HG03342 (cell line): ENCODE measurements around the gene TAPT1.
A peak's percentile ranks its signal among the peaks of the same experiment; 100 is the strongest.

Source experiments
- ATAC-seq: cut with Tn5 transposase; IDR thresholded peaks from one replicate; pipeline ENCODE4 v1.9.1; 2021; ENCODE audit warnings: mild to moderate bottlenecking, moderate library complexity; ENCODE audit not compliant: unreplicated experiment

TAPT1 gene

GRCh38 chr4:16250661-16251365 is 24.5 kb upstream of the TAPT1 start:
- ATAC-seq: no peak

GRCh38 chr4:16248605-16249004 is 22.3 kb upstream of the TAPT1 start:
- ATAC-seq: no peak

GRCh38 chr4:16245241-16245640 is 19.0 kb upstream of the TAPT1 start:
- ATAC-seq: no peak

DNA sequence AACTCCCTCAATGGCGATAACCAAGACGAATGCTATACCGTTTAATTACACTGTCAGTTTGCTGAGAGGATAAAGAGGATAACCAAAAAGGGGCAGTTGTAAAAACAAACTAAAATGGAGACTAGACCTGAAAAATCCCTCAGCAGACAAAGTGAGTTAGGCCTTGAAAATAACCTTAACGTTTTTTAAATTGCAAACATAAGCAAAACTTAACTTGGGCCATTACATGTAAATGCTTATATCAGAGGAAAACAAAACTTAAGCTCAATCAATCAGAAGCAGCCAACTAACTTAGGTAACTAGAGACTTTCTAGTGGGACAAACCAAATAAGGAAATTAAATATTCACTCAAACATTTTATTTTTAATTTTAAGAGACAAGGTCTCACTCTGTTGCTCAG is 17.0 kb upstream of the TAPT1 start:
- ATAC-seq: no peak

GRCh38 chr4:16240300-16240699 is 14.0 kb upstream of the TAPT1 start:
- no peak for ATAC-seq

DNA sequence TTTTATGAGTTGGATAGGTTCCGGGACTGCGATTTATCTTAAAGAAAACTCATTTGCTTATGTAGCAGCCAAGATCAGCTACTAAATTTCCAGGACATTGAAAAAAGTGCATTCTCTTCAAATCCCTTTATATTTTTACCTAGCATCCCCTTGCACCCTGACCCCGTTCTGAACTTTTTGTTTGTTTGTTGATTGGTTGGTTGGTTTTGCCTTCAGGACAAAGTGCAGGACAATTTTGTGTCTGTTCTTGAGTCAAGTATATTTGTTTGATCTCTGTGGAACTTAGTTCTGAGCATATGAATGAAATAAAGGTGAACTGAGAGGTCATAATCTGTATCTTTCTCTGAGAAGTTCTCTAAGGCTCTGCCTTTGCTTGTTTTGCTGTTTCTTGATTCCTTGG is 12.8 kb upstream of the TAPT1 start:
- ATAC-seq: no peak

DNA sequence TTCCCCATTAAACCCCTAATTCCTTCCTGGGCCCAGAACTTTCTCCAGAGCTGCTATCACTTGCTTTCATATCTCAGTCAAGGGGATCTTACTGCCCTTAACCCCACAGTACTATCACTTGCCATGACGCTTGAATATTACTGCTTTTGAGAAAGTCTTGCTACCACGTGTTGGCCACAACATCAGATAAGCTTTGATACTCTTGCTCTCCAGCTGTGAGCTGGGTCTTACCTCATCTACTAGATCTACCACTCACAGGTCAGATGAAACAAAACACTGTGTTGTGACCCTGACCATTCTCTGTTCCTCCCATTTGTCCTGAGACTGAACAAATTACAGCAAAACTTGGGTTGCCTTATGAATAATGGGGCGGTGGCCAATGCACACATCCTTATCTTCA is 12.1 kb upstream of the TAPT1 start:
- no peak for ATAC-seq

DNA sequence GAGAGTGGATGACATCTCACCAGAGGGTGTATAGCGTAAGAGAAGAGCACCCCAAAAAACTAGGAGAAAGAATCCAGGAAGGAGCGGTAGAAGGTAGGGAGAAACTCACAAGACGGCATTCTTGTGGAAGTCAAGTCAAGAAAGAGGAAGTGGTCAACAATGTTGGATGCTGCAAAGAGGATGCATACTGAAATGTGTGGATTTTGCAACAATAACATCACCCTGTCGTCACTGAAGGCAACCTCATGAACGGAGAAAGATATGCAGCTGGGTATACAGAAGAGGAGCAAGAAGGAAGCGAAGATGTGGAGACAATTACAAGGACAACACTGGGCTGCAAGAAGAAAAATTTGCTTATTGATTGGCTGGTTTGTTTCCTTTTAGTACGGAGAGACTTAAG is 11.4 kb upstream of the TAPT1 start:
- no peak for ATAC-seq

DNA sequence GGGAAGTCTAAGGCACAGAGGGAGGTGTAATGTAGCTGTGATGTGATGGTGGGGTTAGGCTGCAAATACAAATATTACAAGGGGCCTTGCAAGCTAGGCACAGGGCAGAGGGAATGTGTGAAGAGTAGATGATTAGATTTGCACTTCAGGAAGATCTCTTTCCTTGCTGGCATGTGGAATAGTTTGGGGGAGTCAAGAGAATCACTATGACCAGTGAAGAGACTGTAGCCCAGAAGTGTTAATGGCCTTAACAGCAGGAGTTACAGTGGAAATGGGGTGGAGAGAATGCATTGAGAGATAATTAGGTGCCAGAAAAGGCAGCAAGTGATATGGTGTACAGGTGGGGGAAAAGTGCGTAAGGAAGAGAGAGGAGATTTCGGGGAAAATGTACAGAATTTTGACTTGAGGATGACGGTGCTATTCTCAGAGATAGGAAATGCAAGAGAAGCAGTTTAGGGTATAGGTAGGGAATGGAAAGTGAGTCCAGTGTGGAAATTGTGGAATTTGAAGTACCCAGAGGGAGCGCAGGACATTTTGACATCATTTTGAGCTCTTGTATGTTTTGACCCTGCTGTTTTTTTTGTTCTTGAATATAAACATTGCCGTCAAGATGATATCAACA is 10.2 kb upstream of the TAPT1 start:
- ATAC-seq: no peak

DNA sequence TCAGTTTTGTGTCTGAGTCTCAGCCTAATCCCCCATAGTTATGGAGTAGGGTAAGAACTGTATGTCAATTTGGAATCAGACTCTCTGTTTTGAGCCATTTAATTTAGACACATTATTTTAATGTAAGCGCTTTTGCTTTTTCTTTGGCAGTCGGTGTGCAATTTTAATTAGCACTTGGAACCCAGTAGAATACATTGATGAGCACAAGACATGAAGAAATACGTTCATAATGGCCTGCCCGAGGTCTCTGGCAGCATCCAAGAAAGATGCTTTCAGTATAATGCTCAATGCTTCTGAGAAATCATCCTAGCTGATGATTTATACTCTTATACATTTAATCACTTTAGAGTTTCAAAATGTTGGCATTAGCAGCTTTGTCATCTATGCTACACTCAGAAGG is 8.9 kb upstream of the TAPT1 start:
- no peak for ATAC-seq

GRCh38 chr4:16233569-16234177 is 7.4 kb upstream of the TAPT1 start:
- no peak for ATAC-seq

GRCh38 chr4:16231570-16232245 is 5.4 kb upstream of the TAPT1 start:
- ATAC-seq: no peak

DNA sequence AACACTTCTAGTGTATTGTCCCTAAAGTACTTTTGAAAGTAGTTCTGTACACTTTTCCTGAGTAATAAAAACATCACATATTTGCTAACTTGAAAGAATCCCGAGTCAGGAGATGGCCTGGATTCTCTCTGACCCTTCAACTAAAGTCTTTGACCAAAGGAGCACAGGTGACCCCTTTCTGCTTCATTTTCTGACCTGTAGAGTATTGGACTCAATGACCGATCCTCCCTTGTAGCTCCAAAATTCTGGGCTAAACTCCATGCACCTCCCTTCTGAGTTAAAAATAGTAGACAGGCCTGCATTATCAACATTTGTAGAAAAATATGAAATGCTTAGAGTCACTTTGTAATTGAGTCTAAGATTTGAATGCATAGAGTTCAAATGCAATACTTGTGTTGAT is 4.0 kb upstream of the TAPT1 start:
- no peak for ATAC-seq

DNA sequence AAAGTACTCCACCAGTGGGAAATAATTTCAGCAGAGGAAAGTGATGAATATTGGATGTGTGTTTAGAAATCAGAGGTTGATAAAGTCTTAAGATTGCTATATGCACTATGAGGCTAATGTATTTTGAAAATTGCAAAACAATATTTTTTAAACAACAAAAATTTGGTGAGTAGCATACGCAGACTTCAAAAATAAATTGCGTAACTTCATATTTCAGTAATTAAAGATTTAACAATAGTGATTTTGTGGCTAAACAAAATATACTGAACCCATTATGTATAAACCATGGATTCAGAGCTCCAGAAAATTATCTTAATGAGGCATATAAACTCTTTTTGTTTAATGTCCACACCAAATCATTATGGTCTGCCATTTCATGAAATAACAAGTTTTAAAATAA is 3.3 kb upstream of the TAPT1 start:
- ATAC-seq: no peak

DNA sequence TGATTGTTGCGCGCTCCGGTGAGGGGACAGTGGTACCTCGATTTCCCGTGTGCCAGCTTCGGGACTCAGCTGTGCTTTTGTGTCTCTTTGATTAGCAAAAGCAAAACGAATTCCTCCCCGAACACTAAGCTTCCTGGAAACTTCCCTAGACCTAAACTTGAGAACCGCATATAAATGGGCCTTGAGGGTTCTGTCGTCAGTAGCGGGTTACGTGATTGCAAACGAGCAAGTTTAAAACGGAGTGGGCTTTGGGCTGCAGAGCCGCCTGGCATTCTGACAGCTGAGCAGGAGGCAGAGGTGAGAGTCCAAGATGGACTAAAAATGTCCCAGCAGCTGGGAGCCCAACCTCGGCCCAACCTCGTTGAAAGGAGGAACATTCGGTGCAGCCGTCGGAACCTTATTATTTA is 1.2 kb upstream of the TAPT1 start:
- ATAC-seq: no peak

DNA sequence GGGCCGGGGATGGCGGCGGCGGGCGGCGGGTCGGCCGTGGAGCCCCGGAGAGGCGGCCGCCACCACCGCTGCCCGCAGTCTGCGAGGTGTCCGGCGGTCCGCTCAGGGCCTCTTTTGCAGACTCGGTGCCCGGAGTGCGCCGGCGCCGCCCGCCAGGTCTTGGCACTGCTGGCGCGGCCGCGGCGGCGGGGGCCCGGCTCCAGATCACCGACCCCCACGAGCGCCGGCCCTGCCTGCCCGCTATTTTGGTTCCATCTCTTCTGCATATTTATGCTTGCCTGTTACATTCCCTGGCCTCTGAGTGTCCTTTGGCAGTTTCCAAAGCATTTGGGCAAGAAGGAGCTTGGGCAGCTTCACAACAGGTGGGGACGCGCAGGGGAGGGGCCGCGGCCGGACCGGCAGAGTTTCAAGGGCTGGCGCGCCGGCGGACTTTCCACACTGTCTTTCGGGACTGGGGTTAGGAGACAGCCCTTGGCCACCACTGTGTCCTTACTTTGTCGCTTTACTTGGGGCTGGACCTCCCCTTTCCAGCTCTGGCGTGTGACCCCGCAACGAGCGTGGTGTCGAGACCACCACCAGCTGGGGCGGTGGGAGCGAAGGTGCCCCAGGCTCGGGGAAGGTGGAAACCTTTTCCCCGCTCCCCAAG is 668 bp upstream of the TAPT1 start:
- peak; percentile 36 for ATAC-seq

DNA sequence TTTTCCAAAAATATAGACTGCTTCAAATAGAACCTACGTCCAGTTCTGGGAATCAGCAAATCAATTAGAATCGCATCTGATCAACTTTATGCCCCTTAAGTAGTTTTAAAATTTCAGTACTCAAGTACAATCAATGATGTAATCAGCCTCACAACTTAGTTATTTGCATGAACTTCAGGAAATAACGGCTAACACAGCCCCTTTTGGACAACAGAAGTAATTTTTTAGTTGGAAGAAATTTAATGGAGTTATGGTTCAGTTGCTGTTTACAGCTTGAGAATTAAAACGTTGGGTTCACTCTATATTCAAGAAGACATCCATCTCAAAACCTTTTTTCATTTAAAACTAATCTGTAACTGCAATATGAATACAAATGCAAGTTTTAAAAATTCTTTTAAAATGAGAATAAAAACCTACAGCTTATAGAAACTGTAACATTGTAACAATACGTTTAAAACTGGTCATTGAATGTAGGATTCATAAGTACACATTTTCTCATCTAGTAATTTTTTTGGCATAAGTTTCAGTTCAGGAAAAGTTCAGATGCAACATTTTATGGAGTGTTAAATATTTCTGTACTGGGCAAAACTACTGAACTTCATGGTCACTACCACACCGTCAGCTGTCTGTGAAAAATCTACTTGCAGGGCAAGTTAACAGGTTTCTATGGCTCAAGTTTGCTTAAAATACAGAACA is 956 bp downstream of the TAPT1 start:
- ATAC-seq: no peak

- ATAC-seq: no peak
Observed at GRCh38 chr4:16224264-16225166, 1.8 kb downstream of the TAPT1 start.

DNA sequence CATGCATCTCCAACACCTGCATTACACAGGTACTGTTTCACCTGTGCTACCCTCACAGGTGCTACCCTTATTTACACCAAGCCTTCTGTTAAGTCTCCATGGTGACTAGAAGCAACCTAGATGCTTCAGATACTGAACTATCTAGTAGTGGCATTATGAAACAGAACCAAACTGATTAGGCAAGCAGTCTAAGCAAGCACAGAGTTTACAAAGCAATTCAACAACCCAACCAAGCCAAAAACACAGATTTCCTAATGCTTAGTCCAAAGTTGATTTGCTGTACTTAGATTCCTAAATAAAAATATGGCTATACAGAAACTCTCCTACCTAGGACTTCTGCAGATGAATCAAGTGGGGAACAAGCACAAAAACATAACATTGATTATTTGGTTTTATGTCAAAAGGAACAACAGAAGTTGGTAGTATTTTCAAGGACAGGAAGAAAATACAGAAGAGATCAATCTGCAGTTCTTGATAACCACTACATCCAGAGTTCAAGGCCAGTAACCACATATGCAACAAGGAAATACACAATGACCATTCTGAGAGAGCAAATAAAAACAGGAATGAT is 3.2 kb downstream of the TAPT1 start:
- ATAC-seq: no peak
